Eye (tissue), 1 donor: Measurements from ENCODE around the gene LIX1L.

Source experiments
- DNase-seq: peaks from one replicate; pipeline ENCODE4 v3.0.0-alpha.2; 2015

The LIX1L gene

GRCh38 chr1:145957443-145958319, at the start of gene LIX1L:
Gene LIX1L (minus strand): TSS chr1:145958017. CDS start chr1:145957927, 90 bp downstream.
- peak; percentile 99 for DNase-seq

GRCh38 chr1:146001709-146002108, 43.9 kb upstream of the LIX1L start:
- no peak for DNase-seq

- no peak for DNase-seq
Observed at GRCh38 chr1:145999321-146000024, 41.7 kb upstream of the LIX1L start.

GRCh38 chr1:145997718-145998023, 39.9 kb upstream of the LIX1L start:
- DNase-seq = peak; percentile 47

GRCh38 chr1:145997016-145997717, 39.4 kb upstream of the LIX1L start:
- no peak for DNase-seq

- peak; percentile 98 for DNase-seq
Observed at GRCh38 chr1:145996433-145997015, 38.7 kb upstream of the LIX1L start, which contains the start of gene TXNIP. Gene TXNIP (minus strand): TSS chr1:145996579. CDS start chr1:145996266, 313 bp downstream.

- peak; percentile 54 for DNase-seq
Observed at GRCh38 chr1:145995964-145996432, 38.2 kb upstream of the LIX1L start.

GRCh38 chr1:145995148-145995881, 37.5 kb upstream of the LIX1L start:
- peak; percentile 24 for DNase-seq

GRCh38 chr1:145994391-145995120, 36.7 kb upstream of the LIX1L start:
- DNase-seq = no peak

GRCh38 chr1:145993618-145994390, 36.0 kb upstream of the LIX1L start:
- no peak for DNase-seq

GRCh38 chr1:145992958-145993617, 35.3 kb upstream of the LIX1L start:
- no peak for DNase-seq

- no peak for DNase-seq
Observed at GRCh38 chr1:145992502-145992936, 34.7 kb upstream of the LIX1L start.

GRCh38 chr1:145991735-145992412, 34.1 kb upstream of the LIX1L start:
- DNase-seq = peak; percentile 49

GRCh38 chr1:145990249-145990855, 32.5 kb upstream of the LIX1L start:
- no peak for DNase-seq

- no peak for DNase-seq
Observed at GRCh38 chr1:145988773-145989172, 31.0 kb upstream of the LIX1L start.

GRCh38 chr1:145987926-145988325, 30.1 kb upstream of the LIX1L start:
- no peak for DNase-seq

GRCh38 chr1:145986551-145986950, 28.7 kb upstream of the LIX1L start:
- DNase-seq = no peak

- peak; percentile 39 for DNase-seq
Observed at GRCh38 chr1:145985502-145986439, 28.0 kb upstream of the LIX1L start.
